CD4-positive, alpha-beta T cell treated with Interleukin-2 at 100 ng/mL for 4 hours (primary cell): Measurements from ENCODE around the gene ATP8A1.

Source experiments
- DNase-seq: peaks from one replicate; pipeline ENCODE4 v3.0.0-alpha.2; 2020; ENCODE audit warnings: low spot score

Gene ATP8A1

DNA sequence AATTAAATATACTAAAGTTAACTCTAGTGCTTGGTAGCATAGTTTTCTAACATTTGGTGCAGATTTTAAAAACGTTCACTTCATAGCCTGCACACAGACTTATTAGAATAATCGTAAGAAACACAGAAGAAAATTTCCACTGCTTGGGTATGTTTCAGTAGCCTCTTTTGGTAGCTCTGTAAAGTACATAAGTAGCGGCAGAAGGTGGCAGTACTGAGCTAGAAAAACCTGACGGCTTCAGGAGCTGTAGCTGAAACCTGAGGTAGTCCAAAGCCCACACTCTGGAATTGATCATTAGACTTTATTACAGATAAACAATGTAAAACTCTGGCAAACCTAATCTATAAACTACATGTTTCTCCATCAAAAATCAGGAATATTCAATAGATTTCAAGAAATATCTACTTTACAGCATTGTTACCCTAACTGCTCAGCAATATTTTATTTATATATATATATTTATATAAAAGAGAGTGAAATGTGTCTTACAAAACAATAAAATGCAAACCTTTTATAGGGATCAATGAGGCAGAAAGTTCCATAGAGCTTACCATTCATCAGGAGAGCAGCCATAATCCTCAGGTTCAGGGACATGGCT, 88.2 kb downstream of the ATP8A1 start:
- DNase-seq, result peak; percentile 74

DNA sequence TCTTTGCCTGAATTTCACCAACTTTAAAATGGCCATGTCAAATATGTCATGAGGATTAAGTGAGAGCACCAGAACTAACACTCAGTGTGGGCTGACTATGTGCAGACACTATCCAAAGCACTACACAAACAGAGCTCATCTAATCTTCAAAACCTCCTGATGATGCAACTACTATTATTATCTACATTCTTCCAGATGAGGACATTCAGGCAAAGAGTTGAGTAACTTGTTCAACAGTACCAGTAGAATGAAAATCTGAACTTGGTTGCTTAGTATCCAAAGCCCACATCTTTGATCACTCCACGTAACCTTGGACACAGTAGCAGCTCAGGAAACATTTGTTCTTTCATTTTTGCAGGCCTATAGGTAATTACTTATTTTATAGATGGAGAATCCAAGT, 90.1 kb downstream of the ATP8A1 start:
- DNase-seq, result no peak

DNA sequence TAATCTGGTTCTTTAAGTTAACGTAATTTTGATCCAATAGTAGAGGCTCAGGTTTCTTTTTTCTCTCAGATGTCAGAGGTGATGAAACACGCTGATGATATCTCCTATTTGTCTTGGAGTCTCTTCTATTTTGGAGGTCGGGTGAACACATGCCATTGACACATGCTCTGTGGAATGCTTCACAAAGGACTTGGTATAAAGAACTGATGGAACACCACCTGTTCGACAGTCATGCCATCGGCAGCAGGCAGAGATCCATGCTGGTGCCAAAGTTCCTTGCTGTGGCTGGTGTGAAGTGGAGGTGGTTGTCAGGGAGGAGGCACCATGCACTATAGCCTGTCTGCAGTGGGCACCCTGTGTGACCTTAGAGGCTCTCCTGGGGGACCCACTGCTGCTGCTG, 94.9 kb downstream of the ATP8A1 start:
- DNase-seq, result no peak

DNA sequence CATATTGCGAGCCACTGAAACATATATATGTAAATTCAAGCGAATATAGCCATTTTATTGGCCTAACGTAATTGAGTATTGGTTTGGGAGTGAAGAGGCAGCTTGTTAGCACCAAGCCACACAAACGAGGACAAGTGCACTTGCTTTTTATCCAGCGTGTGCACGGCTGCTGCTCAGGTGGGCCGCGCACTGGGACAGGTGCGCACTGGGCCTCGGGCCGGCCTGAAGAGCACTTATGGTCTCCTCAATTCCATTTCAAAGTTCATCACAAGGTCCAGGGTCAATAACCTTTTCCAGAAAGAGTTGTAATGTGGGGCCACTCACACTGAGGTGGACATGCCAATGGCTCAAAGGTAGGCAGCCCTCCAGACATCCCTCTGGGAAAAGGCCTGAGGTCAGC, 95.9 kb downstream of the ATP8A1 start:
- DNase-seq, result no peak

DNA sequence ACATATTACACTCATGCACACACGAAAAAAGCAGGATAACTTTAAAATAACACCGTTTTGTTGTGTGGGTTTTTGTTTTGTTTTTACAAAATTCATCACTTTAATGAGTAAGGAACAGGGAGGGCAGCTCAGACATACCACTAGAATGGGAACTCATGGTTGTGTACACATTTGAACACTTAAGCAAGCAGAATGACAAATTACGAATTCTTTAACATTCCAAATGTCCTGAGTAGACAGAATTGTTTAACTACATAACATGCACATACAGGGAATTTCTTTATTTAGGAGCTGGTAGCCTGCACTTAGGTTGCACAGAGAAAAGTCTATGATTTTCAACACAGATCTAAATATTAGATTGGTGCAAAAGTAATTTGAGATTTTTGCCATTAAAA, 96.4 kb downstream of the ATP8A1 start:
- DNase-seq, result no peak

DNA sequence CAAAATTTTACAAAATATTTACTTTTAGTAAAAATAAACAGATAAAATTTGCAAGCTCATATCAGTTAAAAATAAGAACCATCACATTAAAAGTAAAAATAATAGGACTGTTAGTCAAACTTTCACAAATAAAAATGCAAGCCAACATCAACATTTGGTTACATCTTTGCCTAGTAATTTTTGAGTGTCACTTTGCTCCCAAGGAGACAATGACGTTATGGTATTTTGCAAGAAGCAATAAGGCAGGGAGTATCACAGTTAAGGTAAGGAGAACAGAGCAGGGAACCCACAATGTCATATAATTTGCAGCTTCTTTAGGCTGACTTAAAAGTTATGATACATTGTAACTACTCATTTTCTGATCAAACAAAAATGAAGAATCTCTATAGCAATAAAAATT, 98.7 kb downstream of the ATP8A1 start:
- DNase-seq, result no peak

DNA sequence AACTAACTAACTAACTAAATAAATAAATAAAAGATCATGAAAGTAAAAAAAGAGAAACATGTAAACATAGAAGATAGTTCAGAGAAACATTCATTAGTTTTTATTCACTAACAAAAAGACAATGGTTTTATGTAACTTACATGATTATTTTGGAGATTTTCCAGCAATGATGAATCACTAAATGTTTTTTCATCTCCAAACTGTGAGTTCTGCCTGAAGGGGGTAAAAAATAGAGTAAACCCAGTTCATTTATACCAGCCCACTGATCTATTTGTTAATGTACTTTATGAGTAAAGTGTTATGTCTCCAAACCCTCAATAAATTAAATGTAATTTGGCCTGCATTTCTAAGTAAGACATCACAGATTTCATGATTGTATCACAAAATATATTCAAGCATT, 101.1 kb downstream of the ATP8A1 start:
- no peak for DNase-seq

DNA sequence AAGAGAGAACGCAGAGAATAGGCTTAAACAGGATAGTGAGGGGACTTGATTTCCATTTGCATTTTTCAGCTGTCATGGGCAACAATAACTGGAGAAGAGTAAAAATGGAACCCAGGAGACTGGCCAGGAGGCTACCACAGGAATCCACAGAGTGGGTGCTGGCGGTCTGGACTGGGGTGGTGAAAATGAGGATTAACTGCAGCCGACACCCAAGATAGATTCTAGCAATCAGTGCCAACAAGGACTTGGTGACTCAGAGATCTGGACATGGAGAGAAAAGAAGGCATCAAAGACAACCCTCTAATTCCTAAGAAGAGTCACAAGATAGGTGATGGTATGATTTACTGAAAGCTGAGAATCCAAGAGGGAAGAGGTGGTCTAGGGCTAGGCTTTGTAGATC, 102.8 kb downstream of the ATP8A1 start:
- DNase-seq, result no peak

DNA sequence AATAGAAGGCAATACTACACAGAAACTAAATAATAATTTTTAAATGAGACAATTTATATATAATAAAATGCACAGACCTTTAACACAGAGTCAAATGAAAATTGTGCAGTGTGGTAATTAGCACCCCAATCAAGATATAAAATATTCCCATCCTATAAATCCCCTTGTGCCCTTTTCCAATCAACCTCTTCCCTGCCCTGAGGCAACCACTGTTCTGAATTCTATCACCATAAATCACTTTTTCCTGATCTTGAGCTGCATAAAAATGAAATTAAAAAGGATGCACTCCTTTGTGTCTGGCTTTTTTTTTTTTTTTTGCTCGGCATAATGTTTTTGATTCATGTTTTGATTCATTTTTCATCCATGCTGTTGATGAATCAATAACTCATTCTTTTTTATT, 107.0 kb downstream of the ATP8A1 start:
- no peak for DNase-seq

DNA sequence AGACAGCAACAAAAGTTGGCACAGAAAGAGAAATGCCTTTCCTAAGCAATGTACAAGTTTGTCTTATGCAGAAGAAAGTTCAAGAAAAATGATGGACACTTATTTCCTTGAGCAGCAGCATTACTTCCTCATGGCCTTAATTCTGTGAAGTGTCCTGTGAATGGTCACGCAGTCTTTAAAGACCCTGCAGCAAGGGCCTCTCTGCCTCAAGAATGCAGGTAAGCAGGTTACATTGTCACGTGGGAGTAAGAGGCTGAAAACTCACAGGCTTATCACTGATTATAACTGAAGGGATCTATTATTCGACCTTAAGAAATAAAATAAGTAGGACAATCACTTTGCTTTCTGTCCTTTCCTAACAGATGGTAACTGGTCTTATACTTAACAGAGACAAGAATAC, 109.1 kb downstream of the ATP8A1 start:
- no peak for DNase-seq

DNA sequence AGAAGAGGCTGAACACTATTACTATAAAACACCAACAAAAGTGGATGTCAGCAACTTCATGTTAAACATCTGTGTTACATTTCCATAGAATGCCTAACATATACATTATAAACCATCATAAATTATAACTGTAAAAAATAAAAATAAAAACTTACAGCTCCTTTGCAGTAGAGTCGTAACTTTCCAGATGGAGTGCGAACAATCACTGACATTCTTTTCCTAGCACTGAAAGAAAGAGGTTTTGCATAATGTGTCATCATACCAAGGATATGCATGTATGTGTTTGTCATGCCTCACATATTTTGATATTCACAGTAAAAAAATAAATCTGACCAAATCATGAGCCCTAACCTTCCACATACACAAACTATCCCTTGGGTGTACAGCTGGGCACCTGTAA, 113.1 kb downstream of the ATP8A1 start:
- no peak for DNase-seq

DNA sequence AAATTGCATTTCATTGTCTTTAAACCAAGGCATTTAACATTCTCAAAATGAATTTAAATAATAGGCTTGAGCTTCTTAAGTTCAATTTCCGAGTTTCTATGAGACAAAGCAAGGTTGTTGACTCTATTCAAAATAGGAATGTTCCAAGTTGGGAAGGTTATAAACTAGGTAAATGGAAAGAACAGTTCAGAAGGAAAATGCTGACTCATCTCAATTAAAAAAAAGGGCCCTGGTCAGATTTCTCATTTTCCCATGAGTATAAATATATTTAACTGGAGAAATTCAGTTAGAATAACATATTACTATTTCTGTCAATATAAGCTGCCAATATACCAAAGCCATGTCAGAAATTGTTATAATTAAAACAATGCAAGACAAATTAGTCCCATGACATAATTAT, 113.8 kb downstream of the ATP8A1 start:
- DNase-seq, result no peak

DNA sequence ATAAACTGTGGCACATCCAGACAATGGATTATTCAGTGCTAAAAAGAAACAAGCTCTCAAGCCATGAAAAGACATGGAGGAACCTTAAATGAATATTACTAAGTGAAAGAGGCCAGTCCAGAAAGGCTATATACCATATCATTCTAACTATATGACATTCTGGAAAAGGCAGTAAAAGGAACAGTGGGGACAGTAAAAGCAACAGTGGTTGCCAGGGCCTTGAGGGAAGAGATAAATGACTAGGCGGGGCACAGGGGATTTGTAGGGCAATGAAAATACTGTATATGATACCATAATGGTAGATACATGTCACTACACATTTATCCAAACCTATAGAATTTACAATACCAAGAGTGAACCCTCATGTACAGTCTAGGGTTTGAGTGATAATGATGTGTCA, 115.3 kb downstream of the ATP8A1 start:
- DNase-seq, result no peak

DNA sequence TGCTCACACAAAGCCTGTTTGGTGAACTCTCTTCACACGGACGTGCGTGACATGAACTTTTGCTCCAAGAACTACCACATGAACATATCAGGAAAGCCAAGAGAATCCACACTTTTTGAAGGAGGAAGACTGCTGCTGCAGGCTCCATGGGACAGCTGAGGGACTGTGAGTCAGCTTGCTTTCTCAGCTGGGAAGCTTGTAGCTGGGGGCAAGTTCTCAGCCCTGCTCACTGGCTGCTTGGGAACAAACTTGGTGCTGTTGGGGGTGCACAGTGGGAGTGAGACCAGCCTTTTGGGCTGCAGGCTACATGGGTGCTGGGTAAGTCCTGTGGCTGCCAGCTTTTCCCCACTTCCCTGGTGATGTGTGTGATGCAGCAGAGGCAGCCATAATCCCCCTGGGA, 123.9 kb downstream of the ATP8A1 start:
- DNase-seq, result no peak

DNA sequence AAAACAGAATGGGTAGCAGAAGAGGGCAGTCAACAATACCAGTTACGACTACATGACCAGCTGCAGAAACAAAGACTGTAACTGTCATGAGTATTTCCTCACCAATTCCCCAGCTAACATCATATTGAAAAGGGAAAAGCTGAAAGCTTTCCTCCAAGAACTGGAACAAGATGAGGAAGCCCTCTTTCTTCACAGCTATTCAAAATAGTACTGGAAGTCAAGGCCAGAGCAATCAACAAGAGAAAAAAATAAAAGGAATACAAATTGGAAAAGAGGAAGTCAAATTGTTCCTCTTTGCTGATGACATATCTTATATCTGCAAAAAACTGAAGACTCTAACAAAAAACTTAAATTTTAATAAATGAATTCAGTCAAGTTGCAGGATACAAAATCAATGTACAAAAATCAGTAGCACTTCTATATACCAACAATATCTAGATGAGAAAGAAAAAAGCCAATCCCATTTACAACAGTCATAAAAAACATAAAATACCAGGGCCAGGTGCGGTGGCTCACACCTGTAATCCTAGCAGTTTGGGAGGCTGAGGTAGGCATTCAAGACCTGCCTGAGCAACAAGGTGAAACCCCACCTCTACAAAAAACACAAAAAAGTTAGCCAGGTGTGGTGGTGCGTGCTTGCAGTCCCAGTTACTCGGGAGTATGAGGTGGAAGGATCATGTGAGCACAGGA, 125.4 kb downstream of the ATP8A1 start:
- no peak for DNase-seq

DNA sequence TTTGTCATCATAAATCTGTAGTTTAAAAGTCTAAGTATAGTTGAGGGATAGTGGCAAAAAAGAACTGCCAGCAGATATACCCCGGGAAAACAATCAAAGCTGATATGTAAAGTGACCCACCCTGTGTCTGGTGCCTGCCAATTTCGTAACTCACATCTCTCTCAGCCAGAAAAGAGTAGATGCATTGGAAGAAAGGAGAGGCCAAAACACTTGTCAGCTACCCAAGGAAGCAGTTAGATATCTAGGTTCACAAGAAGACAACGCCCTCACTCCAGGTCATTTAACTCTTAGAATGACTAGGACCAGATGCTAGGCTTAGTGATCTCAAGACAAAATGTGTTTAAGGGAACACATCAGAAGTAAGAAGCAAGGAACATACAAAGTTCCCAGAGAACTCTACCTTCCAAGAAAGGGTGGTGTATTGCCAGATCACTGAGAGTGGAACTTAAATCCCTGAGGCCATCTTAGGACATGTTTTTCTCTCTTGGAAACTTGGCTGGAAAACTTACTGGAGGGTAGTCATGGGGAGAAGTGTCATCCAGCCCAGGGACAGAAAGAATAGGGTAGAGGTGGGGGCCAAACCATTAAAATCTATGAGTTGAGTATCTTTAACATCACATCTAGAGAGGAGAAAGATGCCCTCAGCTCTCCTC, 133.7 kb downstream of the ATP8A1 start:
- DNase-seq, result no peak

DNA sequence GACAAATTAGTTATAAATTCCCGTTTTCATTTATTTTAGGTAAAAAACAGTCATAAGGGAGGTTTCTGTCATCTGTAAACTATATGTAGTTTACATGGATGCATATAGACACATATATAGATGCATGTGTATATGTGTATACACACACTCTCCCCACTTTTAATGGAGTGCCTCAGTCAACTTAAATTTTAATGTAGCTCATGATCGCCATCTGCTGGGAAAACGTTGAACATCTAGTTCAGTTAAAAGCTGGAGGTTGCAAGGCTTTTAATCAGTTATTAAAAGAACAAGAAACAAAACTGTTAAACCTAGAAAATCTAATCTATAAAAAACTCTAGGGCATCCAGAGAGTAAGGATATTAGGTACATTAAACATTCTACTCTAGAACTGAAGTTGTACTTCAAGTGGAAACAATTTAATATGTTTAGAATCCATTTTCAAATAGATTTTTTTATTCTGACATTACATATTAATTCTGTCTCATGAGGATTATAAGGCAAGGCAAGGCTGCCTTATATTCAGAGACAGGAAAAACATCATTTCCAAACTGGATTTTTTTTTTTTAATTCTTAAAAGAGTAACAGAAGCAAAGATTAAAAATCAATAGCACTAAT, 137.0 kb downstream of the ATP8A1 start:
- DNase-seq, result peak; percentile 63

DNA sequence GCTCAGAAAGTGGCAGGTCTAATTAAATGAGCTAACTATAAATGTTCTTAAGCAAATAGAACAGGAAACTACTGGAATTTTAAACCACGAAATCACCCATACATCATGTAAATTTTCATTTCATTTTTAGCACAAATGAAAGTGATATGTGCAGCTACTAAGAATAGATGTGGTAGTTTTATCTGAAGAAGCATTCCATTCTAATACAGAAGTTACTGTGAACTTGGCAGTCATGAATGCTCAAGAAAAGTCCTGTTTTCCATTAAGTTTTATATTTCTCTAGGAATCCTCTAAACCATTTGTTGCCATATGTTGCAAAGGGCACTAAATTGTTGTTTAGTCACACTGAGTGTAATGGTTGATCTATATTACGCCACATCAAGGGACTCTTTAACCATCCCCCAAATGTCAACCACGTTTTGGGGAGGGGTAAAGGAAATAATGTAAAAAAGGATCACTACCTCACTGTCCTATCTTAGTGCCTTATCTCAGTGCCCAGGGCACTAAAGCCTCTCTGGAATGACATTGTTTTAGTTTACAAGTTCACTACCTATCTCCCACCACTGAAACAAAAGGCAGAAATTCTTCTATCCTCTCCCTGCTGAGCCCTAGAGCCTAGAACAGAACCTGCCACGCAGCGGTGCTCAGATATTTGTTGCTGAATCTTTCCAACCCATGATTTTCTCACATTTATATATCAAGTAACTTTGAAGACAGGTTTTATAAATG, 141.6 kb downstream of the ATP8A1 start:
- DNase-seq, result no peak

DNA sequence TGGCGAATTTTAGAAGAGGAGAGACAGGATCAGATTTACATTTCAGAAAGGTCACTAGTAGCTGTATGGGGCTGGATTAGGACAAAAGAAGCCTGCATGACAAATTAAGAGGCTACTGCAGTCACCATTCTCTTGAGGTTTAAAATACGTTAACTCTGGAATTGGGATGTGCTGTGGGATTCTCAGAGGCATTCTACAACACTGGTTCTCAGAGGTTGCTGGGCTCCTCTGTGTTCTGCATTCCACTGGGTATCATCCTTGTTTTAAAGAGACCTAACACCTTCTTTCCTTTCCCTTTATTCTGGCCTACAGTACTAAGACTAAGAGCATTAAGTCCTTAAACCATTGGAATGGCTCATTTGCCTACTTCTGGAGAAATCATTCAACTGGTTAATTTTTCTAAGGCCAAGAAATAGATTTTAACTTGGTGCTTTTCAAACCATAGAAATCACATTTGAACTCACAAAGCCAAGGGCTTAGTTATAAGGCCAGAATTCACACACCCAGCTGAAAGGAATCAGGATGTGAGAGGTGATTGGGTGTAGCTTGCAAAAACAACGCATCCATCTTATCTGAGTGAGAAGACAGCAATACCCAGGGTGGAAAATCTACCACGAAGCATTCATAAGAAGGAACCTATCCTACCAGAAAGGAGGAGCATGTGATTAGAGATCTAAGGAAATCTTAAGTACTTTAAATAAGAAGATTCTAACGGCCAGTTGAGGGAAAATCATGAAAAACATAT, 143.0 kb downstream of the ATP8A1 start:
- DNase-seq, result no peak

DNA sequence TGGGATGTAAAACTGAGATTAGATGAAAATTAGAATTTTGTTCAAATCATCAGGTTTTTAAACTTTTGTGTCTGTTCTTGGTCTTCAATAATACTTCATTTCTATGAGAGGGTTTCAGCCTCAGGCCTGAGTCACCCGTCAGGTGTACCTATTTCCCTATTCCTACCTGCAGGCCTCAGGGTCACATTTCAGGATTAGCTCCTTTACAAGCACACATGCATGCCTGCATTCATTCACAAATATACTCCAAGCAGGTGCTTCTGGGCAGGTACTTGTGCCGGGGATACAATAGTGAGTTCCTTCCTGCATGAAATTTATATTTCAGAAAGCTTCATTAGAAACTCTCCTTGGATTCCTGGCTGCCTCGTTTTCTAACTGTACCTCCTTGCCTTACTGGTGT, 144.7 kb downstream of the ATP8A1 start:
- DNase-seq, result no peak

DNA sequence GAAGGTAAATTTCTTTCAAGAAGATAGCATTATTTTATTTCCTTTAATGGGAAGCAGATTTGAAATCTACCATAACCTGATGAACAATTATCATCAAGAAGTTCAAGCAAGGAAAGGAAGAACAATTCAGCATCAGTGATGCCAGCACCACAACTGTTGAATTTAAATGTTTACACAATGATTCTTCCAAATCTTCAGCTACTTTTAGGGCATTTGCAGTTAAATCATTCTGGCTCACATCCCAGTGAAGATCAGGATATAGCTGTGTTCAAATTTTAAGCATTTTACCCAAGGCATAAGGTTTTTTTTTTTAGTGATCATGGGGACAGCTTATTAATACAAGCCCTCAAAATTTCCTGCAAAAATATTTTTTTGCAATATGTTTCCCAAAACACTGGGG, 146.7 kb downstream of the ATP8A1 start:
- DNase-seq, result no peak
